GM19467 (cell line): ENCODE results near the gene NIP7.

Experiments used
- ATAC-seq: cut with Tn5 transposase; IDR thresholded peaks from one replicate; pipeline ENCODE4 v1.9.1; 2021; ENCODE audit warnings: mild to moderate bottlenecking, moderate library complexity; ENCODE audit not compliant: unreplicated experiment

The NIP7 gene

GRCh38 chr16:69381231-69381630 lies 41.7 kb downstream of the NIP7 start:
- no peak for ATAC-seq

- ATAC-seq, result no peak
These were observed 42.8 kb downstream of the NIP7 start for GRCh38 chr16:69382421-69382820.

GRCh38 chr16:69384974-69385373 lies 45.4 kb downstream of the NIP7 start:
- no peak for ATAC-seq

DNA sequence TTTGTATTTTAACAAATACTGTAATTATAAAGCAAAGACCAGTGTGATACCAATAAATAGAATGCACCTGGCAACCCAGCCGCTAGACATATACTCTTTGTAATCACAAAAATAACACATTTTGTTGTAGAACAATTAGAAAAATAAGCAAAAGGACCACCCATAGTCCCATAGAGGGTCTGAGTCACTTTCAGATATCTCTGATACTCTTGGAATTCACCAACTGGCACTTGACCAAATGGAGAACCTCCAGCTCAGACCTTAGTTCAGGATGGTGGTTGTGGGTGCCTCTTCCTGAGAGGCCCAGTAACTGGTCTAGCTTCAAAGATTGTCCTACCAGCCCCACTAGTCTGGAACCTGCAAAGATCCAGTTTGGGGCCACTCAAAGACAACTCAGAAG lies 47.0 kb downstream of the NIP7 start:
- no peak for ATAC-seq
